ENCODE data around the gene KCNIP3.

KCNIP3 gene

DNA sequence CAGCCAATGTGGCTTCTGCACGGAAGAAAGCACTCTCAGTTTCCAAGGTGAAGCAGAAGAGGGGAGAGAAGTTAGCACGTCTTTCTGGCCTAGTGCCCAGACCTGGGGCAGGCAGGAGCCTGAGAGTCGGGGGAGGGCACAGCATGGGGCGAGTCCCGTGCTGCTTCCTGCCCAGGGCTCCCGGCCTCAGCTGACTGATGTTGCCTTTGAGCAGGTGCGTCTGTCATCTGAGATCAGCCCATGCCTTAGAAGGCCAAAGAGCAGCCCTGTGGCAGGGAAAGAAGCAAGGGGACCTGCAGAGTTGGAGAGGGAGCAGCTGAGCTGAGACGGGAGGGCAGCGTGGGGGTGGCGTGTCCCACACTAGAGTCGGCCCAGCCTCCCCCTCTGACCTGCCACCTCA, 3.3 kb downstream of the KCNIP3 start:
- H3K4me3 ChIP-seq (replicated peaks; ENCODE audit: low read depth, low read length): no peak overlapping the region
- no peak for DNase-seq (ENCODE audit: low read depth)
- TF ChIP-seq, protein P1, sequence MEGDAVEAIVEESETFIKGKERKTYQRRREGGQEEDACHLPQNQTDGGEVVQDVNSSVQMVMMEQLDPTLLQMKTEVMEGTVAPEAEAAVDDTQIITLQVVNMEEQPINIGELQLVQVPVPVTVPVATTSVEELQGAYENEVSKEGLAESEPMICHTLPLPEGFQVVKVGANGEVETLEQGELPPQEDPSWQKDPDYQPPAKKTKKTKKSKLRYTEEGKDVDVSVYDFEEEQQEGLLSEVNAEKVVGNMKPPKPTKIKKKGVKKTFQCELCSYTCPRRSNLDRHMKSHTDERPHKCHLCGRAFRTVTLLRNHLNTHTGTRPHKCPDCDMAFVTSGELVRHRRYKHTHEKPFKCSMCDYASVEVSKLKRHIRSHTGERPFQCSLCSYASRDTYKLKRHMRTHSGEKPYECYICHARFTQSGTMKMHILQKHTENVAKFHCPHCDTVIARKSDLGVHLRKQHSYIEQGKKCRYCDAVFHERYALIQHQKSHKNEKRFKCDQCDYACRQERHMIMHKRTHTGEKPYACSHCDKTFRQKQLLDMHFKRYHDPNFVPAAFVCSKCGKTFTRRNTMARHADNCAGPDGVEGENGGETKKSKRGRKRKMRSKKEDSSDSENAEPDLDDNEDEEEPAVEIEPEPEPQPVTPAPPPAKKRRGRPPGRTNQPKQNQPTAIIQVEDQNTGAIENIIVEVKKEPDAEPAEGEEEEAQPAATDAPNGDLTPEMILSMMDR (IDR thresholded peaks at IDR 0.05; ENCODE audit: low read length, missing control alignments): no peak

DNA sequence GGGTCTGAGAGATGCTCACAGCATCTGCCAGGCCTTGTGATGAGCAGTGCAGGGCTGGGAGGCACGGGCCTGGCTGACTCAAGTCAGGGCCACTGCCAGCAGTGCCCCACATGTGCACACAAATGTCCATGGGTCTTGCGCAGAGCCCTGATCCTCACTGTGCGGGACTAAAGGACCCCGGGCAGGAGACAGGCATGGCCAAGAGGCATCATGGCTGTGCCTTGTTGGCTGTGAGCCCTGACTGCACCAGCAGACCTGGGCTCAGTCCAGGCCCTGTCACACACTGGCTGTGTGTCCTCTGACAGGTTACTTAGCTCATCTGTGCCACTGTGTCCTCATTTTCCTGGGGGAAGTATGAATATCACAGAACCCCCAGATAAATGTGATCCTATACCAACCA, 4.0 kb downstream of the KCNIP3 start:
- H3K4me3 ChIP-seq (replicated peaks; ENCODE audit: low read depth, low read length): no peak overlapping the region
- DNase-seq (ENCODE audit: low read depth): no peak

DNA sequence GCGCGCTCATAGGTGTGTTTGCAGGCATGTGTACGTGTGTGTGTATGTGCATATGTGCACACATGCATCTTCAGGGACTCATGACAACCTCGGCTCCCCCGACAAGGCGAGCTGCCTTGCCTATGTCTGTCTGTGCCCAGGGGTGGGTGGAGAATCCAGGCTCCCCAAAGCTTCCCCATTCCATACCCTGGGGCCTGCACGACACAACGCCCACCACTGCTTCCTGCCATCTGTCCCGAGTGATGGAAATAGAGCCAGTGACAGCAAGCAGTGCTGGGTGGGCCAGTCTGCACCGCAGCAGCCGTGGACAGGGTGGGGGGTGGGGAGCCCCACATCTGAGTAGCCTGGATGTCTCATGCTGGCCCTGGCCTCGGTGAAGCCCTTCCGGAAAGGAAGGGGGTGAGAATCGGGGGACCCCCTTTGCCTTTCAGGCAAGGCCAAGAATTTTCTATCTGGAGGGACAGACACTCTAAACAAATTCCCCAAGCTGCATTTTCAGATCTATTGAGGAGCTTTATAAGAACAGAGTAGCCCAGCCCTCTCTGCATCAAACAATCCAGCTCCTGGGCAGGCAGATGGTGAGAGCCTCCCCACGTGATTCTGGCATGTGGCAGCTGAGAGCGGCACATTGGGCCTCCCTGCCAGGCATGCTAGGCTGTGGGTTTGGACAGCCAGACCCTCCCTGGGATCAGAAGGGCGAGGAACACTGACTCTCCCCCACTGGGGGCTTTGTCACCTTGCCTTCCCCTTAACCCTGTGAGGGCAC, 4.9 kb downstream of the KCNIP3 start:
- TF ChIP-seq, protein P1 (IDR thresholded peaks at IDR 0.05; ENCODE audit: low read length, missing control alignments): no peak
- H3K4me3 ChIP-seq (replicated peaks; ENCODE audit: low read depth, low read length): no peak overlapping the region
- no peak for DNase-seq (ENCODE audit: low read depth)

More for the DNA sequence above, 4.0 kb downstream of the KCNIP3 start:
- TF ChIP-seq, protein P1 (IDR thresholded peaks at IDR 0.05; ENCODE audit: low read length, missing control alignments): no peak

DNA sequence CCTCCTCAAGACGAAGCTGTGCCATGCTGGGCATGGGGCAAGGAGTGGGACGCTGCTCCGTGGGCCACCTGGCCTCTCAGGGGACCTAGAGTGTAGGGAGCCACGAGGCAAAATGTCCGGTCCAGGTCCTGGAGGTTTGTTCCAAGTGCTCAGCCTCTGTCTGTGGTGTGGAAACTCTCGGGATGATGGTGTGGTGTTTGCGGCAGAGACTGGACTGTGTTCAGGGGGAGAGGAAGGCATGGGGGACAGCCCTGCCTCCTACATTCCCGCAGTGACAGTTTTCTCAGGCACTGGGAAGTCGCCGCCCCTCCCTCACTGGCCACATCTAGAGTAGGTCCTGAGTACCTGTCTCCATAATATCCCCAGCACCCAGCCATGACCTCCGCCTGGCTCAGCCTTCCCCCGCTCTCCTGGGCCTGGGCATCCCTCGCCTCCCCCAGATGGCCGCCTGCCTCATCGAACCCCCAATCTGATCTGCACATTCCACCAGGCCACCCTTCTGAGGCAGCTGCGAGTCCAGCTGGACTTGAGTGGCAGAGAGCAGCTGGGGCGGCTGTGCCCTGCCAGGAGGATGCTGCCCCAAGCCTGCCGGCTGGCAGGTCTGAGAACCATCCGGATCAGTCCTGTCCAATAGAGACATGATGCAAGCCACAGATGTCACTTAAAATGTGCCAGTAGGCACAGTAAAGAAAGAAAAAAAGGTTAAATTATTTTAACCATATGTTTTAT, 6.2 kb downstream of the KCNIP3 start:
- H3K4me3 ChIP-seq (replicated peaks; ENCODE audit: low read depth, low read length): no peak overlapping the region
- no peak for DNase-seq (ENCODE audit: low read depth)
- TF ChIP-seq, protein P1 (IDR thresholded peaks at IDR 0.05; ENCODE audit: low read length, missing control alignments): no peak

DNA sequence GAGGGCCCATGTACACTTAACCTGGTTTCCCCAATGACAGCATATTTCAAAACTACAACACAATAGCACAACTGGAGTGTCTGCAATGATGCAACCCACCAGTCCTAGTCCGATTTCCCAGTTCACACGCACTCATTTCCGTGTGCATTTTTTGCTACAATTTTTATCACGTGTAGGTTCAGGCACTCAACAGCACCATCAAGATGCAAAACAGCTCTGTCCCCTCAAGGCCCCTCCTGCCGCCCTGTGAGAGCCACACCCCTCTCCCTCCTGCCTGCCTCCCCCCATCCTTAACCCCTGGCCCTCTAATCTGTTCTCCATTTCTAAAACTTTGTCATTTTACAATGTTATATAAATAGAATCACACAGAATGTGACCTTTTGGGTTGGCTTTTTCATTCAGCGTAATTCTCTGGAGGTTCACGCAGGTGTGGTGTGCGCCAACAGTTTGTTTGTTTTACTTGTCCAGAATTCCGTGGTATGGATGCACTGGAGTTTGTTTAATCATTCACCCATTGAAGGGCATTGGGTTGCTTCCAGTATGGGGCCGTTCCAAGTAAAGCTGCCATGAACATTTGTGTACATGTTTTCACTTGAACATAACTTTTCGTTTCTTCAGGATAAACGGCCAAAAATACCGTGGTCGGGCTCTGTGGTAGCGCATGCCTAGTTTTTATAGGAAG, 8.4 kb downstream of the KCNIP3 start:
- TF ChIP-seq, protein P1 (IDR thresholded peaks at IDR 0.05; ENCODE audit: low read length, missing control alignments): no peak
- peak; percentile 29 for DNase-seq (ENCODE audit: low read depth)
- H3K4me3 ChIP-seq (replicated peaks; ENCODE audit: low read depth, low read length): no peak overlapping the region

DNA sequence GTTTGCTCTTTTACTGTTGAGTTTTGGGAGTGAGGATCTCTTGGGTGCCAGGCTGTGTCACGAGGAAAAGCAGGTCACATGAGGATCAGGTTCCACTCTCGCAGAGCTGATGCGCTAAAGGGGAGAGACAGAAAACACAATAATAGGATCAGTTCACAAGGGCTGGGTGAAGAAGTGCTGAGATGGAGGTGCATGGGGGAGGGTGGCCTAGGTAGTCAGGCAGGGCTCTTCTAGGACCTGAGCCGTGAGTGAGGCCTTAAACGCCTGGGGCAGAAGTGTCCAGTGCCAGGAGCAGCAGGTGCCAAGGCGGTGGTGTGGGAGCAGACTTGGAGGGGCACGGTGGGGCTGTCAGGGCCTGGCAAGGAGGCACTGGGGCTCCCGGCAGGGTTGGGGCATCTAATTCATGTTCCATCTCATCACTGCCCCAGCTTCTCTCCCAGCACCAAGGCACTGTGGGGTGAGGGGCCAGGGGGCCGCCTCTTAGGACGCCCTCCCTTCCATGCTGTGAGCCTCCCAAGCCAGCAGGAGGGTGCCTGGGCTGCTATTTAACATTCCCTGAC, 9.3 kb downstream of the KCNIP3 start:
- no peak for DNase-seq (ENCODE audit: low read depth)
- H3K4me3 ChIP-seq (replicated peaks; ENCODE audit: low read depth, low read length): no peak overlapping the region
- TF ChIP-seq, protein P1 (IDR thresholded peaks at IDR 0.05; ENCODE audit: low read length, missing control alignments): no peak
